Measurements from ENCODE around the gene PCYT1A.
"Not testable (repeated sequence)": the region's sequence is repeated elsewhere in the genome, so short reads cannot be mapped to it uniquely, and the experiment has no call there.

The PCYT1A gene

DNA sequence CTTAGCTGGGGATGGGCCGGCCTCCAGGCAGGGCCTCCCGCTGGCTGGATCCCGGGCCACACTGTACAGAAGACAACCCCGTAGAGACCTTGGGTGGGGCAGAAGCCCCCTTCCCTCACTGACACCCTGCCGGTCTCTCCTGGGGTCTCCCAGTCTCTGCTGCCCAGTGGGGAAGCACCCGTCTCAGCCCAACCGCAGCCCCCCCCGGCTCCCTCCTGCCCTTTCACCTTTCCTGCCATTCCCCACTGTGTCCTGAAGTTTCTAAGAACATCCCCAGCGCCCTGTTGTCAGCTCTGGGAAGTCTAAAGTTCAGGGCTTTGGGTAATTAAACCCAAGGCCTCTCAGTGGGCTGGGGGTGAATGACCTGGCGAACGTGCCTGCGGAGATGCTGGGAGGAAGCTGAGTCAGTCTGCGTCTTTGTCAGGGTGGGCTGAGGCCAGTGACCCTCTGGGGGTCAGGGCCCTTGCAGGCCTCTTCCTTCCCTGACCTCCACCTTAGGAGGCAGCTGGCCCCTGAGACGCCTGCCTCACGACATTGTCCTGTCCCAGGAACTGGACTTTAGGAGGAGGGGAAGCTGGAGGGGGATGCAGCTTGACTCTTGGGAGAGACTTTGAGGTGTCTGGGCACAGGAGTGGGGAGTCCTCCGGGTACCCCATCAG lies 72.6 kb downstream of the PCYT1A start:
- no peak for DNase-seq (ENCODE audit: low spot score)

DNA sequence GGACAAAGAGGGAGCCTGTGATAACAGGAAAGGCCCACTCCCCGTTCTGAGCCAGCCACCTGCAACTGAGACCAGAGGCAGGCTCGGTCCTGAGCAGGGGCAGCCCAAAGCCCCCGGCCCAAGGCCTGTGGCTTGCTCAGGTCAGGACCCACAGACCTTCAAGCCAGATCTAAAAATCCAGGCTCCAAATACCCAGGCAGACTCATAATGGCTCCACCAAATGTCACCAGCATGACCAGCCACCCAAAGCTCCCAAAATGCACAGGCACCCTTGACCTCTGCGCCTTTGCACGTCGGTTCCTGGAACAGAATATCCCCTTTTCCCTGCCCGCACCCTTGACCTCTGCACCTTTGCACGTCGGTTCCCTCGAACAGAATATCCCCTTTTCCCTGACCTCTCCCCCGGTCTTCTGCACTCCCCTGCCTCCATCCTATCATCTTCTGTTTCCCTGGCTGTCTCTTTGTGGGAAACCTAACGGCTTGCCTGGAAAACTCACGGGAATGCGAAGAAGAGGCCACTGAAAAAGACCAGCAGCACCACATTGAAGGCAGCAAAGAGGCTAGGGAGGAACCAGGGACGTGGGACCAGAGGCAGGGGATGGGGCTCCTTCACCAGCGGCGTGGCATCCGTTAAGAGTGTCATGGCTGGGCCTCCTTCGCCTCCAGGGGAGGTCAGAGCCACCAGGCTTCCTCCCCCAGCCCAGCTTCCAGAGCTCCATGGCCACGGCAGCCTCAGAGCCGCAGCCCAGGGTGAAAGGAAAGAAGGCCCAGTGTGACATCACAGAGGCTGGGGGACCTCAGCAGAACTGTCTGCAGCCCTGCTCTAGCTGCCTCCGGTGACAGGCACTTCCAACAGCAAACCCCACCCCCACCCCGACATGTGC lies 76.6 kb downstream of the PCYT1A start, which contains the start of gene ZDHHC19:
TSS of gene ZDHHC19 (minus strand) at position 728 of the 884 bp plus-strand sequence. CDS start at position 643, 85 bp downstream.
- DNase-seq (ENCODE audit: low spot score), result no peak

DNA sequence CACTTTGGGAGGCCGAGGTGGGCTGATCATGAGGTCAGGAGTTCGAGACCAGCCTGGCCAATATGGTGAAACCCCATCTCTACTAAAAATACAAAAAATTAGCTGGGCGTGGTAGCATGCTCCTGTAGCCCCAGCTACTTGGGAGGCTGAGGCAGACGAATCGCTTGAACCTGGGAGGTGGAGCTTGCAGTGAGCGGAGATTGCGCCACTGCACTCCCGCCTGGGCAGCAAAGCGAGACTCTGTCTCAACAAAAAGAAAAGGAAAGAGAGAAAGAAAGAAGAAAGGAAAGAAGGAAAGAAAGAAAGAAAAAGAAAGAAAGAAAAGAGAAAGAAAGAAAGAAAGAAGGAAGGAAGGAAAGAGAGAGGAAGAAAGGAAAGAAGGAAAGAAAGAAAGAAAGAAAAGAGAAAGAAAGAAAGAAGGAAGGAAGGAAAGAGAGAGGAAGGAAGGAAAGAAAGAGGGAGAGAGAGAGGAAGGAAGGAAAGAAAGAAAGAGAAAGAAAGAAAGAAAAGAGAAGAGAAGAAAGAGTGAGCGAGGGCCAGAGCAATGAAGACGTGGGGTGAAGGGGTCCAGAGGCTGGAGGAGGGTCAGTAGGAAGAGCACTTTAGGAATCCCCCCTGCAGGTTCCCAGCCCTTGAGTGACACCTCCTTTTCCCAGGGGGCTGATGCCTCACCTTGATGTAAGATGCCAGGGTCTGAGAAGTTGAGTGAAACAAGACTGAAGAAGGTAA lies 77.4 kb downstream of the PCYT1A start:
- DNase-seq (ENCODE audit: low spot score), result not testable (repeated sequence)

DNA sequence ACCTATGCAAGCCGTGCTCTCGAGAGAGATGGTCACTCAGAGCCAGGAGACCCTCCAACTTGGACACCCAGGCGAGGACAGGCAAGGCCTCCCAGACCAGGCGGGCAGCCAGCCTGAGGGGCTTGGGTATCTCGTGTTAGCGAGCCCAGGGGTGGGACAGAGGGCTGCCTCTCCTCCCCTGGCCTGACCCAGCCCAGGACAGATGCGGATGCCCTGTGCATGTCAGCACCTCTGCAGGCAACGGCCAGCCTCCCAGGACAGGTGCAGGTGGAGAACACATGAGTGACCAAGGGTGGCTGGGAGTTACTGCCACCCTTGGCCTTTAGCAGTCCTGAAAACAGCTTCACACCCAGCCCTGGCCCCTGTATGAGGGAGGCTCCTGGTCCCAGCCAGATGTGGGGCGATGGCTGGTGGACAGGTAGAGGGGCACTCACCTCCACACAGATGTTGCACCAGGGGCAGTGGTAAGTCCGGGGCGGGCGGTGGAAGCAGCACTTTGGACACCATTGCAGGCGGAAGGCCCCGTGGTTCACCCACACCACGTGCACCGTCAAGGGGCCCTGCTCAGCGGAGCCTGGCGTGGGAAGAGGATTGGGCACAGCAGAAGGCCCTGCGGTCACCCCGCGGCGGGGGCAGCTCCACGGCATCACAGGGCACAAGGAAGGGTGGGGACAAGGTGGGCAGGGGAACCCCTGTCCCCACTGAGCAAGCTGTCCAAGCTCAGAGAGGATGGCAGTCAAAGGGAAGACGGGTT lies 78.4 kb downstream of the PCYT1A start:
- no peak for DNase-seq (ENCODE audit: low spot score)

DNA sequence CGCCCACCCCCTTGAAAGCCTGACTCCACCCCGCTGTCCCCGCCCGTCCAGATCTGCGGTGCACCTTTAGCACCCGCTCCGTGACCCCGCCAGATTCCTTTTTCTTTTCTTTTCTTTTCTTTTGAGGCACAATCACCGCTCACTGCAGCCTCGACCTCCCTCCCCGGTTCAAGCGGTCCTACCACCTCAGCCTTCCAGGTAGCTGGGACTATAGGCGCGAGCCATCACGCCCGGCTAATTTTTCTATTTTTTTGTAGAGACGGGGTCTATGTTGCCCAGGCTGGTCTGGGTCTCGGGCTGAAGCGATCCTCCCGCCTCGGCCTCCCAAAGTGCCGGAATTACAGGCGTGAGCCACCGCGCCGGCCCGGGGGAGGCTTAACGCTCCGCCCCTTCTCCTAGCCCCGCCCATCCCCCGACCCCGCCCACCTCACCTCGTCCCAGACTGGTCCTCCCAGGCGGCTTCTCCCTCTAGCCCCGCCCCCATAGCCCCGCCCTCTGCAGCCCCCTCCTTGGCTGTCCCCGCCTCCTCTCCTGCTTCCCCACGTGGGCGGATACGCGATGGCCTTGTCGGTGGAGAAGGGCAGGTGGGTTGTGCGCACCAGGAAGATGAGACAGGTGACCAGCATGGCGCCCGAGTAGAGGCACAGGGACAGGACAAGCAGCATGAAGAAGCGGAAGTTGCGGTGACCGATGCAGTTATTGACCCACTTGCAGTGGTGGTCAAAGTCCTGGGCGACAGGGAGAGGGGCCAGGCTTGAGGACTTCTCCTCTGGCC lies 79.5 kb downstream of the PCYT1A start:
- DNase-seq (ENCODE audit: low spot score), result no peak

DNA sequence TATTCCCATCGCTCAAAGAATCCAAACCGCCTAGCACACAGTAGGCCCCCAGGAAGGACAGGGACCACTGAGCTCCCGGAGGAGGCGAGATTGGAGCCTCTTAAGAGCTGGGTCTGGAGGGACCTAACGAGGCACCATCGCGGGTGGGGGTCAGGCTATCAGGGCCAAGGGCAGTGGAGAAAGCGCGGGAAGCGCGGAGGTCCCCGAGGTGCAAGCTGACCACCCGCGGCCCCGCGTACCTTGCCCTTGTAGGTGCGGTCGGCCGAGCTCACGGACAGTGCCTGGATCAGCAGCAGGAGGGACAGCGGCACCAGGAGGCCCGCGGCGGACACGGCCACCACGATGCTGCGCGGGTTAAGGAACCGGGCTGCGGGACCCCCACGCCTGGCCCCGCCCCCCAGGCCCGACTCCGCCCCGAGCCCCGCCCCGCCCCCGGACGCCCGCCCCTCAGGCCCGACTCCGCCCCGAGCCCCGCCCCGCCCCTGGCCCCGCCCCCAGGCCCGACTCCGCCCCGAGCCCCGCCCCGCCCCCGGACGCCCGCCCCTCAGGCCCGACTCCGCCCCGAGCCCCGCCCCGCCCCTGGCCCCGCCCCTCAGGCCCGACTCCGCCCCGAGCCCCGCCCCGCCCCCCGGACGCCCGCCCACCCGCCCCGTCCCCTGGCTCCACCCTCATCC lies 80.2 kb downstream of the PCYT1A start:
- no peak for DNase-seq (ENCODE audit: low spot score)

DNA sequence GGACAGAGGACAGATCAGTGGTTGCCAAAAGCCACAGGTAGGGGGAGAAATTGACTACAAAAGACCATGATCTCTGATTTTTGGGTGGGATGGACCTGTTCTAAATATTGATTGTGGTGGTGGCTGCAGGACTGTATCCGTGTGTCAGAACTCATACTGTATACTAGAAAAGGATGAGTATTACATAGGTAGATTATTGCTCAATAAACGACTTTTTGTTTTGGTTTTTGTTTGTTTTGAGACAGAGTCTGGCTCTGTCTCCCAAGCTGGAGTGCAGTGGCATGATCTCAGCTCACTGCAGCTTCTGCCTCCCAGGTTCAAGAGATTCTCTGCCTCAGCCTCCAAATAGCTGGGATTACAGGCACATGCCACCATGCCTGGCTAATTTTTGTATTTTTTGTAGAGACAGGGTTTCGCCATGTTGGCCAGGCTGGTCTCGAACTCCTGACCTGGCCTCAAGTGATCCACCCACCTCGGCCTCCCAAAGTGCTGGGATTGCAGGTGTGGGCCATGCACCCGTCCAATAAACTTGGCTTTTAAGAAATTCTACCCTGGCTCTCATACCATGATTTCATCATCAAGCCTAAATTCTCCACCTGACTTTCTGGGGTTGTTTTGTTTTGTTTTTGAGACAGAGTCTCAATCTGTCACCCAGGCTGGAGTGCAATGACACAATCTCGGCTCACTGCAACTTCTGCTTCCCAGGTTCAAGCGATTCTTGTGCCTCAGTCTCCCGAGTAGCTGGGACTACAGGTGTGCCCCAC lies 81.9 kb downstream of the PCYT1A start:
- DNase-seq (ENCODE audit: low spot score), result not testable (repeated sequence)

DNA sequence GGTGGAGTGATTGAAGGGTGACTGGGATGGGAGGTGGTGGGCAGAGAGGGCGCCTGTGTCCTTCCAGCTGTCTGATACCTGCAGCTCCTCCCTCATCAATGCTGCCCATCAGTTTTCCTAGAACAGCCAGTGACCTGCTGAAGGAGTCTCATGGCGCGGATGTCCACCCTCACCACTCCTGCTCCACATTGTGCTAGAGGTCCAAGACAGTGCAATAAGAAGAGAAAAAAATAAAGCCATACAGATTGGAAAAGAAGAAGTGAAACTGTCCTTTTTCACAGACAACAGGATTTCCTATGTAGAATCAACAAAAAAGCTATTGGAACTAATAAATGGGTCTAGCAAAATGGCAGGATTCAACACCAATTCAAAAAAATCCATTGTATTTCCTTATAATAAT lies 83.7 kb downstream of the PCYT1A start:
- no peak for DNase-seq (ENCODE audit: low spot score)

DNA sequence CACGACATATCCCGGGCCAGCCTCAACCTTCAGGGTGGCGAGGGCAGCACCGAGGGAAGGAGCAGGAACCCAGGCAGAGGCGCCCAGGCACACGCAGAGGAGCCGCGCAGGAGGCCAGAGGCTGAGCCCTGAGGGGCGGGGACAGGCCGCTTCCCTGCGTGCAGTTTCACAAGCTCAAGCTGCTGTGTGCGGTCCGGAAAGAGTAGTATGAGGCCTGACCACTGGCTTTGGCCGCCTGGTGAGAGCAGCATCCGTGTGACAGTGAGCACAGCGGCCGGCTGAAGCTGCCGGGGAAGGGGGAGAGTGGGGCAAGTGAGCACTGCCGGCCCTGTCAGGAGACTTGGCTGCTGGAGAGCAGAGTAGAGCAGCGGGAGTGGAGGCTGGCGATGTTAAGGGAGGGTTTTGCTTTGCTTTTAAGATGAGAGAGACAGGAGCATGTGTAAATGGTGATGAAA lies 85.0 kb downstream of the PCYT1A start:
- DNase-seq (ENCODE audit: low spot score), result no peak

DNA sequence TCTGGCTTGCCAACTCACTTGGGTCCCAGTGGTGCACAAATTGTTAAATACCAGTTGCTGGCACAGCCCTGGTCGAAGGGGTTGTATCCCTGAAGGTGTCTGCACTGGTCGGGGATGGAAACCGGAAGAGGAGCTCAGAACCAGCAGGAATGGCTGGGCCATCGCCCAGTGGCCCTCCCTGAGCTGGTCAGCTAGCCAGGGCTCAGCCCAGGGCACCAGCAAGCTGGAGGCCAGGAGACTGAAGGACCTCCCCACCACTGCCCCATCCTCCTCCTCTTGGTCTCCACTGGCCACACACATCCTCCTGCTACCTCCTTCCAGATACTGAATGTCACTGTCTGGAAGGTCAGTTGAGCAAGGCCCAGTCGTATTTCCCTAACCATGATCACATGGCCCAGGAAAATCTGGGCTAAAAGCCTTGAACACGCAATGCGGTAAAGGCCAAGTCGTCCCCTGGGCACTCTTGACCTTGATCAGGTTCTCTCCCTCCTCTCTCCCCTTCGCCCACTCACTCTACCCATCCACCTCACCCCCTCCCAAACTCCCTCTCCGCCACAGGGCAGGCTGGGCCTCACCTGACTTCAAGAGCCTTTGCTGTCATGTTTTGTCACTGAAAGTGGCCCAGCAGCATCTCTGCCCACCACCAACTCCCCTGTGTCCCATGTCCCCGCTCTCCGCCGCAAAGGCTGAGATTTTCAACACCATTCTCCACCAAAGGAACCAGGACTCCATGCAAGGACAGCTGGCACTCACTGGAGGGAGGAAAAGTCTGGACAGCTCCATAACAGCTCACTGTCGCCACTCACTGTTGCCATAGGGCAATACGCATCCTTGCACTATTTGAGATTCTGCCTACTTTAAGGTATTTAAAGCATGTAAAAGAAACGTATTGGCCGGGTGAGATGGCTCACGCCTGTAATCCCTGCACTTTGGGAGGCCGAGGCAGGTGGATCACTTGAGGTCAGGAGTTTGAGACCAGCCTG lies 88.5 kb downstream of the PCYT1A start:
- DNase-seq (ENCODE audit: low spot score), result no peak

DNA sequence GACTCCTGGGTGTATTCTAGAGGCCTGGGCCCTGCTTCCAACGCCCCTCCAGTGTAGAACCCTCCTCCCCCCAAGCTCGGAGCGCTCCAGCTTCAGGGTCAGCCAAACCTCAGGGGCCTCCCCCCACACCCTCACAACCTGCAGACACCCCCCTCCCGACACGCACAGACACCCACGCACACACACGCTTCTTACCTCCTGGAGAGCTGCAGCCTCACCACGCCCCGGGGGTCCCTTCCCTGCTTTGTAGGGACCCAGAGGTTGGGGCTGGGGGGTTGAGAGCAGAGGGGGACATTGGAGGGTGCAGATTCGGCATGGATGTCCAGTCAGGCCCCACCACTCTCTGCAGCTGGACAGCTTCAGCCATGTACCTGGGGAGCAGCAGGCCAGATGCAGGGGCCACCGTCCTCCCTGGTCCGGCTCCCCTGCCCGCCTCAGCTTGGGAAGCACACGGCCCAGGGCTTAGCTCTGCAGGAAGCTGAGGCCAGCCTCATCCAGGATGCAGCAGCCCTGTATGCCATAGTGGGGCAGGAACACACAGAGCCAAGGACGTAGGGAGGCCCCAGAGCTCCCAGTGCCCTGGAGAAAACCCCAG lies 89.3 kb downstream of the PCYT1A start:
- no peak for DNase-seq (ENCODE audit: low spot score)

DNA sequence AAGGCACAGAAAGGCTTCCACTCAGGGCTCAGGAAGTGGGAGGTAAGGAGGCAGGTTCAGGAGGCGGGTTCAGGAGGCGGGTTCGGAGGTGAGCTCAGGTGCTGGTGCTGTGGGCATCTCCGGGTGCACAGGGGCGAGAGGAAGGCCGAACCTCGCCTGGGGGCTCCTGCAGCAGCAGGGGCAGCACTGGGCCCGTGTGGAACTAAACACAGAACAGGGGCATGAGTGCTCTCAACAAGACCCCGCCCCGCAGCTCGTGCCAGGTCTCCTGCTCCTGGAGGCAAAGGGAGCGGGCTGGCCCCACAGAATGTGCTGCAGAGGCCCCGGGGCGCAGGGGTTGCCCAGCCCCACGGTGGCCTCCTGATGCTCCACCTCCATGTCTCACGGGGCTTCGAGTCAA lies 90.0 kb downstream of the PCYT1A start:
- no peak for DNase-seq (ENCODE audit: low spot score)

DNA sequence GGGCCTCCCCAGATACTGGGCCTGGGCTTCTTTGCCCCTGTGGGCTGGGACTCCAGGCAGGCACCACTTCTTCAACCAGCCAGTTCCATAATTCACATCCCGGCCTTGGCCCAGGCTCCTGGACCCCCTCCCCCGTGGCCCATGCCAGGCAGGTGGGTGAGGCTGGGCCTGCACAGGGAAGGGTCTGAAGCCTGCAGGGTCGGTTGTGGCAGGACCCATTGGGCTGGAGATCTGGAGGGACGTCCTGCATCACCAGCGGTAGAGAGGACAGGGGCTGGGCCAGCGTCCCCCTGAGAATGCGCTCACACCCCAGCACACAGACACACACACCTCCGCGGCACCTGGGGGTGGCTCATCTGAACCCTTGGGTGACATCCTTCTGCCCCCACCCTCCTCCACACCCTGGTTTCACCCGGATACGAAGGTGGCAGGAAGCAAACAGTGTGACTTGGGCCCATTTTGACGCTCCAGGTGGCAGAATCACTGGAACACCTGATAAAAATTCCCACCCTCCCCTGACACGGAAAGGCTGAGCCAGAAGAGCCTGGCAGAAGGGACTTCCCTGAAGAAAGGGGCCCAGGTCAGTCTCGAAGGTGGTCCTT lies 91.8 kb downstream of the PCYT1A start:
- no peak for DNase-seq (ENCODE audit: low spot score)

DNA sequence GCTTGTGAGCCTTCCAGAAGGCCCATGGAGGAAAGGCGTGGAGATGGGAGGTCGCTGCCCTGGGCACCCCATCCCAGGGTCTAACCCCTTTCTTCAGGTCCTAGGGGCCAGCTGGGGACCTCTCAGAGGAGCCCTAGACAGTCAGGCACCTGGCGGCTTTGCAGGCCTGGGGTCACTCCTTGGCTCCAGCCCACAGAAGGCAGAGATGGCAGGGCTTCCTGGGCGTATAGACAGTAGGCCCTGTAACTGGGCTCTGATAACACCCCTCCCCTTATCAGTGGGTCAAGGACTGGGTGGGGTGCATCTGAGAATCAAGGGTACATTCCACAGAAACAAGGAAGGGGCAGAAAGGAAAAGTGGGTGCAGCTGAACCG lies 93.0 kb downstream of the PCYT1A start:
- DNase-seq (ENCODE audit: low spot score), result no peak

DNA sequence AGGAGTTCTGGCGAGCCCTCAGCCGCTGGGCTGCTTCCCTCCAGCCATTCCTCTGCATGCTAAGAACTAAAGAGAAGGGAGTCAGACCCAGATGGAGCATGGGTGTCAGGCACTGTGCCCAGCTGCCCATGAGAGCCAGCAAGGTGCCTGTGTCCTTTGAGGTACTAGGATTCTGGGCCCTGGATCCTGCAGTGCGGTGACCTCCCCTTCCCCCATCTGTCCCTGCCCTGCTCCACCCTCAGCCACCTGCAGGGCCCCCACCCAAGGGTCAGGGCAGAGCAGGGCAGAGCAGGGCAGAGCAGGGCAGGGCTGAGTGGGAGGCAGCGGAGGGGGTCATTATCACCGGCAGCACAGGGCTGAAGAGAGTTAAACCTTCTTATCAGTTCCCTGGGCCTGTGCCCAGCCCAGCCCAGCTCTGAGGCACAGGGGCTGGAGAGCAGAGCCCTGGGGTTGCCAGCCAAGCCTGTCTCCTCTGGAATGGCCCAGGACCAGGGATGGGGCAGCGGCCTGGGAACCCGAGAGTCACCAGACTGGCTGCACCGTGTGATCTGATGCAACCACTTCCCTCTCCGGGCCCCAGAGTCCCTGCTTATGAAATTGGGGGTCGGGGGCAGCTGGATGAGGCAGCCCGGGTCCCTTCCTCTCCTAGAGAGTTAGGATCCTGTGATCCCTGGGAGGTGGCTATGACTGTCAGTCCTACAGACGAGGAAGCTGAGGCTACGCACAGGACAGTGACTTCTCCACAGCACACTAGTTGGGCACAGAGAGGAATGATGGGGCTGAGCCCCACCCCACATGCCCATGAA lies 93.6 kb downstream of the PCYT1A start:
- no peak for DNase-seq (ENCODE audit: low spot score)

DNA sequence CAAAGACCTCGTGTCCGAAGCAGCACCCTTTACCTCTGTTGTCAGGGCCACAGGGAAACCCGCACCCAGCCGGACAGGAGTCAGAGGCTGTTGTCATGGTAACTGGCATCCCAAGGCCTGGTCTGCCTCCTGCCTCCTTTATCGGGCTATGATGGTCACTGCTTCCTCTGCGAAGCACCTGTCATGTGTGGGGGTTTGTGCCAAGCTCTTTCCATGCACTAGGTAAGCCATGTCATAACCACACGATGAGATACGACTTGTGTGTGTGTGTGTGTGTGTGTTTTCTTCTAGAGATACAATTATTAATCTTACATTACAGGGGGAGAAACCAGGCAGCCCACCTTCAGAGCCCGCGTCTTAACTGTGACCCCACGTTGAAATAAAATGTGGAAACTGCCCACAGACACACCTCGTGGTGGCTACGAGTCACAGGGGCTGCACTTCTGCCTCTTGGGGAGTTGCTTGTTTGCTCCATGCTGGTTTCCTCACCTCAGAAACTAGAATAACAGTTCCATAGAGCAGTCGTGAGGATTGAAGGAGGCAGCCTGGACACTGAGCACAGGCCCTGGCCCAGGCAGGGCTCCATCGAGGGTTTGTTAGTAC lies 94.3 kb downstream of the PCYT1A start:
- DNase-seq (ENCODE audit: low spot score), result no peak

Data from kidney tubule cell (primary cell).